ENCODE results near the gene ADGRB2. TPM values are rescaled to one million over a fixed set of nuclear protein-coding genes. Genes with fewer than 3 reads are reported as not detected.

Gene ADGRB2
- total and polyA plus RNA-seq, 2 of the 4 experiments (the other 2 are of a cell fraction) = 2.2 to 11.9 TPM

- TF ChIP-seq NFE2L2 (IDR thresholded peaks at IDR 0.05; ENCODE audit: low read depth, low read length) (0 out of 2 replicates have a peak, but pooled peaks have one; percentile 8), SMC3 (IDR thresholded peaks at IDR 0.05; ENCODE audit: low read depth, low read length) (0 out of 2 replicates have a peak, but pooled peaks have one; percentile 9), CEBPB (IDR thresholded peaks at IDR 0.05; ENCODE audit: low read depth, low read length) (no peak), CTCF (conservative IDR thresholded peaks at IDR 0.05; ENCODE audit: low read depth, low read length) (peak; percentile 47)
These were observed 49.6 kb downstream of the ADGRB2 start (continued) for GRCh38 chr1:31714442-31715086.

All from IMR-90 (cell line).